GM04504 (cell line): ENCODE measurements around the gene INPP5A.
"Not testable (repeated sequence)": the region's sequence is repeated elsewhere in the genome, so short reads cannot be mapped to it uniquely, and the experiment has no call there.

Experiments used
- DNase-seq: peaks from one replicate; pipeline ENCODE4 v3.0.0-alpha.2; 2012; ENCODE audit warnings: low read depth

Gene INPP5A

GRCh38 chr10:132549371-132549770, 11.8 kb downstream of the INPP5A start:
- DNase-seq = no peak

GRCh38 chr10:132550366-132551092, 12.9 kb downstream of the INPP5A start:
- DNase-seq = no peak

DNA sequence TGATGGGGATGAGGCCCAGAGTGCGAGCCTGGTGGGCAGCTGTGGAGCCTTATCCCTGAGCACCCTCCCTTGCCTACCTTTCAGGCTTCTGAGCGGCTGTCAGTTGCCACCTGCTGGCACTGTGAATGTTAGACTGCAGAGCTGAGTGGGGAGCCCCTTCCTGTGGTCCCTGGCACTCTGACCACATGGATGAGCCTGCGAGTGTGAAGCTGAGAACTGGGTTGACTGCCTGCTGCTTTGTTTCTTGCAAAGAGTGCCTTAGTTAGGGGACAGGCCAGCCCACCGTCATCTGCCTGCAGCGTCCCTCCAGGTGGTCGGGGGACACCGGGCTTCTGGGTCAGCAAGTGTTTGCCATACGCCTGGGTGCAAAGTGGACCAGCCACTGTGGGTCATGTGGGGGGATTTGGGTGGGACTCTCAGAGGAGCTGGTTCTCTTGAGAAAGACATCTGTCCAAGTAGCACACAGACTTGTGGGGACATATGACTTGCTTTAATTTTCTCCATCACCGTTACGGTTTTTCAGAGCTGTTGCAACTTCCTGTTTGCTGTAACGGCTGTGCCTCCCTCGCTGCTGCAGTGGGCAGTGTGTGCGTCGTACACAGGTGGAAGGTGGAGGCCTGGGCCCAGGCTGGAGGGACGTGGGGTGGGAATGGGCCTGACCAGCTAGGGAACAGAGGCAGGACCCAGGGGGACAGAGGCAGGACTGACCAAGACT, 13.7 kb downstream of the INPP5A start:
- DNase-seq = no peak

DNA sequence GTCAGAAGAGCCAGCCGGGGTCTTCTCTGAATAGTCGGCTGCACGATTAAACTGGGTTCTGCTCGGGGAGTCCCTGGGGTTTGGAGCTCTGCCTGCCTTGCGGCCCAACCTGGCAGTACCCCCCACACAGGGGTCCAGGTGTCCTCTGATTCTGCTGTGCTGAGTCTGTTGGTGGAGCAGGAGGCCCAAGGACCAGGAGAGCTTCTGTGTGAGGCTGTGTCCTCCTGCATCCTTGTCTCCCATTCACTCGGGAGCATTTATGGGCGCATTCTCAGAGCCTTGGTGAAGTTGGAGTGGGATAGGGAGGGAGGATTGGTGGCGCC, 14.2 kb downstream of the INPP5A start:
- DNase-seq = no peak

DNA sequence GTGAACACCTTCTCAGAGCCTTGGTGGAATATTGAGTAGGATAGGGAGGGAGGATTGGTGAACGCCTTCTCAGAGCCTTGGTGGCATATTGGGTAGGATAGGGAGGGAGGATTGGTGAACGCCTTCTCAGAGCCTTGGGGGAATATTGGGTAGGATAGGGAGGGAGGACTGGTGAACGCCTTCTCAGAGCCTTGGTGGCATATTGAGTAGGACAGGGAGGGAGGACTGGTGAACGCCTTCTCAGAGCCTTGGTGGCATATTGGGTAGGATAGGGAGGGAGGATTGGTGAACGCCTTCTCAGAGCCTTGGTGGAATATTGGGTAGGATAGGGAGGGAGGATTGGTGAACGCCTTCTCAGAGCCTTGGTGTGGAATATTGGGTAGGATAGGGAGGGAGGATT, 15.0 kb downstream of the INPP5A start:
- not testable (repeated sequence) for DNase-seq

- DNase-seq = not testable (repeated sequence)
Observed at GRCh38 chr10:132553568-132553967, 16.0 kb downstream of the INPP5A start.

DNA sequence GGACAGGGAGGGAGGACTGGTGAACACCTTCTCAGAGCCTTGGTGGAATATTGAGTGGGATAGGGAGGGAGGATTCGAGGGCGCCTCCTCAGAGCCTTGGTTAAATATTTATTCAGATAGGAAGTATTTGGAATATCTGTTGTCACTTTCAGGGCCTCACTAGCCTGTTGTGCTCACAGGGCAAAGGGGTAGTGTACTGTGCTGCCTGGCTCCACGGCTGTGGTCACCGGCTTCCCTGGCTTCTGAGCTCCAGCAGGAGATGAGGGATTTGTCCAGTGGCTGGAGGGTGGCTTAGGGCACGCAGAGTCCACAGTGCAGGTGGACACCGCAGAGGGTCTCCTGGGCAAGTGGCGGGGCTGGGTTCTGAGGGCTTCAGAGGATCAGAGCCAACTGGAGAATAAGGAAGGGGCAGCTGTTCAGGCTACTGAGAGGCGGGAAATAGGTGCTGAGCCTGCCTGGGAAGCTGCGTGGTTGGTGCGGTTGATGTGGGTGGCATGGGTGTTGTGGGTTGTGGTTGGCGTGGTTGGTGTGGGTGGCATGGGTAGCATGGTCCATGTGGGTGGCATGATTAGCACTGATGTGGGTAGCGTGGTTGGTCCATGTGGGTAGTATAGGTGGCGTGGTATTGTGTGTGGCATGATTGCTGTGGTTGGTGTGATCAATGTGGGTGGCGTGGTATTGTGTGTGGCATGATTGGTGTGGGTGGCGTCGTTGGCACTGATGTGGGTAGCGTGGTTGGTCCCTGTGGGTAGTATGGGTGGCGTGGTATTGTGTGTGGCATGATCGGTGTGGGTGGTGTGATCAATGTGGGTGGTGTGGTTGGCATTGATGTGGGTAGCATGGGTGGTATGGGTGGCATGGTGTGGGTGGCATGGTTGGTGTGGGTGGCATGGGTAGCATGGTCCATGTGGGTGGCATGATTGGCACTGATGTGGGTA, 16.7 kb downstream of the INPP5A start:
- no peak for DNase-seq

- no peak for DNase-seq
Observed at GRCh38 chr10:132554991-132555647, 17.5 kb downstream of the INPP5A start.

GRCh38 chr10:132555648-132556575, 18.3 kb downstream of the INPP5A start:
- DNase-seq = no peak

DNA sequence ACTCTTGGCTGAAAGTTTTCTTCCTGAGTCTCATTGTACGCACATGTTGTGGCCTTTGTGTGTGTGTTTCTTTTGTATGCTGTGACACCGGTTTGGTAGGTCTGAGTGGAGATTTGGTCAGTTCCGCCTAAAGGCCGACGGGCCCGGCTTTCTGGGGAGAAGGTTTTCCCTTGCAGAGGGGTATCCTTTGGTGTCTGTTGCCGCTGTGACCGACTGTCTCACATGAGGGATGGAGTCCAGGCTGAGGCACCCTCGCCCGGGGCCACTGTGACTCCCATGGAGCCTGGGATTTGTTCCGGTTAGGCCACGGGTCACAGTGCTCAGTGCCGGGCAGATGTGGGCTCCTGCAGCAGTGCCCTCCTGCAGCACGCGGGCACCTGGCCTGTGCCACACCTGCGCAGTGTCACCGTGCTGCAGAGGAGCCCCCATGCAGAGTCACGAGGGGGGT, 19.4 kb downstream of the INPP5A start:
- no peak for DNase-seq

- no peak for DNase-seq
Observed at GRCh38 chr10:132557696-132558515, 20.3 kb downstream of the INPP5A start.

DNA sequence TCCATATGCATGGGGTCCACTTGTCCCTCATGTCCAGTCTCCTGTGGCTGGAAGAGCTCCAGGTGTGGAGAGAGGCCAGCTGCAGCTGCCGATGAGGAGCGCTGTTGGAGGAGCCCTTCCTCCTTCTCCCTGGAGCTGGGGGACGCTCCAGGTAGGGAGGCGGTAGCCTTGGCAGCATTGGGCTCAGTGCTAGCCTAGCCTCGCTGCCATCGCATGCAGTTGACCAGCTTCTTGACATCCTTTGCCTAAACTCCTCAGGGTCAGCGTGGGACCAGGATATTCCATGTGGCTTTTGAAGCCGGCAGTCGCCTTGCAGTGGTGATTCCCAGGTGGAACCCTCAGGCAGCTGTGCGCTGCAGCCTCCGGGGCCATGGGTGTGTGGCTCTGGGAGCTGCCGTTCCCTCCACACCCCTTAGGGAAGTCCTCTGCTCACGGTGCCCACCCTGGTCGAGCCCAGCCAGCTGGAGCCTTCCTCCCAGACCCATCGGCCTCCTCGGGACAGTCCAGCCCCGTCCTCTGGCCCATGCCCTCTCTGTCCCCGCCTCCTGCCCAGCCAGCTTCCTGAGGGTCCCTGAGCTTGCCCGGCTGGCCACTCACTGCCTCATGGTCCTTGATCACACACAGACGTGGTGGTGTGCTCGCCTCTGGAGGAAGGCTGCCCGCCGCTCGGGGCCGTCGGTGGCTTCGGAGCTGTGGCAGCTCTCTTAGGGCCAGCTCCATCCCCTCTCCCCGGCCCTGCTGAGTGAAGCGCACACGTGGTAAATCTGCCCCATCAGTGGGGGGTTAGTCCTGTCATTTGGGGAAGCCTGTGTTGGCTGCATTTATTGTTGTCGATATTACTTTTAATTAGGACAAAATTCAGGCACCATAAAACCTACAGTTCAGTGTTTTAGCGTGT, 21.2 kb downstream of the INPP5A start:
- no peak for DNase-seq

DNA sequence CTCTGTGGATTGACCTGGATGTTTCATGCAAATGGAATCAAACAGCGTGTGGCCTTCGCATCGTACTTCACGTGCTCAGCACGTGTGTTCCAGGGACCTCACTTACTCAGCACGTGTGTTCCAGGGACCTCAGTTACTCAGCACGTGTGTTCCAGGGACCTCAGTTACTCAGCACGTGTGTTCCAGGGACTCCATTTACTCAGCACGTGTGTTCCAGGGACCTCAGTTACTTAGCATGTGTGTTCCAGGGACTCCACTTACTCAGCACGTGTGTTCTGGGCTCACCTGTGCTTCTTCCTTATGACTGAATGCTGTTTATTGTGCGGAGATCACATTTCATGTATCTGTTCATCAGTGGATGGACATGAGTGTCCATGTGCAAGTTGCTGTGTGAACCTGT, 22.0 kb downstream of the INPP5A start:
- no peak for DNase-seq

GRCh38 chr10:132560241-132560731, 22.7 kb downstream of the INPP5A start:
- no peak for DNase-seq

GRCh38 chr10:132562177-132562915, 24.8 kb downstream of the INPP5A start:
- DNase-seq = no peak

GRCh38 chr10:132562916-132563456, 25.4 kb downstream of the INPP5A start:
- DNase-seq = no peak

GRCh38 chr10:132563485-132564248, 26.1 kb downstream of the INPP5A start:
- DNase-seq = no peak
